Measurements from ENCODE around the gene FOSL2.

Gene FOSL2

DNA sequence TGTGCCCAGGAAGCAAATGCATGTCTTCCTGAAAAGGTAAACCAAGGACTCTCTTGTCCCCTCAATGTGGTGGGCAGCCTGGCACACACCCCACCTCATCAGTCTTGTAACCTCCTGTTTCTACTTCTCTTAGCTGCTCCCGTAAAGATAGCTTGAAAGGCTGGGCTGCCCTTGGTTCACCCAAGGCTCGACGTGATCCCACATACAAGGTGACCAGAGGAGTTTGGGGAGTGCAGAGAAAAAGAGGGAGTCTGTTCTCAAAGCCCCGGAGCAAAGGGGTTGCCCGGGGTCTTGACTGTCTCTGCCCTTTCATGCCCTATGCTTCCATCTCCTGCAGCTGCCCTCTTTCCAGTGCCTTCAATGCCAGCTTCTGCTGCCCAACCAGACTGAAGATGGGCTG, 18.3 kb upstream of the FOSL2 start:
- no peak for DNase-seq (ENCODE audit: low read depth)

DNA sequence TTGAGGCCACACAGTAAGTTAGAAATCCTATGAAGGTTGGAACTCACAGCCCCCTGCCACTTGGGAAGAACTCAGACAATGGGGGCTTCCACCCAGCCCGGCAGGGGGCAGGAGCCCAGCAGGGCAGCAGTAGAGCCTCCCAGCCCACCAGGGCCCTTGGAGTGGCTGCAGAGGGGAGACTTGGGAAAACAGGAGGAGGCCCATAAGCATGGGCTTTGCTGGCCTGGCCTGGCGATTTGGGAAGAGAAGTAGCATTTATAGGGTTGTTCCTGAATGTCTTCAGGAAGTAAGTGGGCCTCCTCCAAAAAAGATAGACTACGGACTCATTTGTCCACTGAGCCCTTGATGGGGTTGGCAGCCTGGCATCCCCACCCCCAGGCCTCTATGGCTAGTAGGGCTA, 17.4 kb upstream of the FOSL2 start:
- no peak for DNase-seq (ENCODE audit: low read depth)

GRCh38 chr2:28375742-28376631, 16.7 kb upstream of the FOSL2 start:
- no peak for DNase-seq (ENCODE audit: low read depth)

GRCh38 chr2:28377195-28377816, 15.4 kb upstream of the FOSL2 start:
- DNase-seq (ENCODE audit: low read depth) = no peak

DNA sequence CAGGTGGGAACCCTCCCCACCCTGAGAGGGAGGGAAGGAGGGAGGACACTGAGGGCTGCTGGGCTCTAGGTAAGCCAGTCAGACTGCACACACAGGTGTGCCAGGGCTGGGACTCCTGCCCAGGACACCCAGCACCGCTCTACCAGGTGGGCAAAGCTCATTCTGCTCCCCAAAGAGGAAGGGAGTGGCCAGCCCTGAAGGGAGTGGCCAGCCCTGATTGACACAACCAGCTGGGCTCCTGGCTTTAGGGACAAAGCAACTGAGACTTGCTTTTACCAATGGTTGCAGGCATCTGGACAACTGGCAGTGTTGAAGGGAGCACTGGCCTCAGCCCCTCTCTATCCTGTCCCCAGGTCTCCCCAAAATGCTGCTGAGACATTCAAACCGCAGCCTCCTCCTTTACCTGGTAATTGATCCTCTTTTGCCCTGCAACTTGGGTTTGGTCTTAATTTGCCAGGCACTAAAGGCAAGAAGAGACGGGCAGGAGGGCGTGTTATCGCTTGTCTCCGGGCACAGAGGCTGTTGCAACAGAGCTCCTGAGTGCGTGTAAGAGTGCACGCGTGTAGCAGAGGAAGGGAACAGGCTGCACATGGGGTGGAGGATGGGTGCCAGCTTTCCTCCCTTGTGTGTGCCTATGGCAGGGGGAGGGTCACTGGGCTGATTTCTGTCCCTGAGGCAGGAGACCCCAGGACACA, 14.5 kb upstream of the FOSL2 start:
- DNase-seq (ENCODE audit: low read depth) = no peak

- DNase-seq (ENCODE audit: low read depth) = no peak
These were observed 13.7 kb upstream of the FOSL2 start for GRCh38 chr2:28378679-28379584.

GRCh38 chr2:28380219-28380618, 12.4 kb upstream of the FOSL2 start:
- DNase-seq (ENCODE audit: low read depth) = no peak

GRCh38 chr2:28381225-28382180, 11.2 kb upstream of the FOSL2 start:
- DNase-seq (ENCODE audit: low read depth) = no peak

DNA sequence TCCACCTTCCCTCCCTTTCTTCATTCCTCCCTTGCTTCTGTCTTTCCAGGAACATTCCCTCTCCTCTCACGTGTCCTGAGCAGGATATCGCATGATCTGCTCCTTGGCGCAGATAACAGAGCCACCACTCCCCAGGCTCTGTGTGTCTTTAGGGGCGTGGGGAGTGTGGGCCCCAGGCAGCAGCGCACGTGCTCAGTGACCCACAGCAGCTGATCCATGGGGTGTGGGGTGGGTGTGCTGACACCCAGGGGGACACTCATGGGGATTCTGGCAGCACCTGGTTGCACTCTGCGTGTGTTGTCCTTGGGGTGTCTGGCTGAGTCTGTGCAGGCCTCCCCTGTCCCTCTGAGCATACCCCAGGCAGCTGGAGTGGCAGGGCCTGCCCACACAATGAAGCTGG, 9.9 kb upstream of the FOSL2 start:
- no peak for DNase-seq (ENCODE audit: low read depth)

GRCh38 chr2:28387082-28387960, 5.3 kb upstream of the FOSL2 start:
- no peak for DNase-seq (ENCODE audit: low read depth)

DNA sequence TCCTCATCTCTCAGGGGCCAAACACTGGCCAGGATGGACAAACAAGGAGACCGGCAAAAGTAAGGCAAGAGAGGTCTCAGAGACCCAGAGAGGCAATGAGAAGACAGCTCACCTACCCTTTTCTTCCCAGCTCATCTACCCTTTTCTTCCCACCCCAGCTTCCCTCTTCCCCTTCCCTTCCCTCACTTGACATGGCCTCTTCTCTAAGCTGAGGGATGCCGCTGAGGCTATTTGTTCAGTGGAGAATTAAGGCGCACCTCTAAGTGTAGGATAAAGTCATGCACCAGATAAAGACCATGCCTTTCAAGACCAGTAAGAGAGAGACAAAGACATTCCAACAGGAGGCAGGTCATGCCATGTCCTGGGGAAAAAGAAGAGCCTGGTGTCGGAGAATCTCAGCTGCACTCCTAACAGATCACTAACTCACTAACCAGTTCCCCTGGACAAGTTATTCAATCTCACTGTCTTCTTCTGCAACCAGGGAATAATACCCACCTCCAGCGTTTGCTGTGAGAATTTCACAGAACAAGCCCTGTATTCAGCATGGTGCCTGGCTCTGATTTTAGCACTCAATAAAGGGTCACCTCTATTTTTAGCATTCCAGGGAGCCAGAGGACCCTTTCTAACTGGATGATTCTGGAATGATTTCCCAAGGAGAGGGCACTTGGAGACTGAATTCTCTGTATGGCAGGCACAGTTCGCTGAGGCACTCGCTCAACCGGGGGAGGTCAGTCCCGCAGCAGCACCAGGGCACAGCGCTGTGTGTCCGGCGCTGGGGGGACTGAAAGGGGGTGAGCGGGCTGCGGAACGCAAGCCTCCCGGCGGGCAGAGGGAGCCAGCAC, 3.0 kb upstream of the FOSL2 start:
- DNase-seq (ENCODE audit: low read depth) = no peak

DNA sequence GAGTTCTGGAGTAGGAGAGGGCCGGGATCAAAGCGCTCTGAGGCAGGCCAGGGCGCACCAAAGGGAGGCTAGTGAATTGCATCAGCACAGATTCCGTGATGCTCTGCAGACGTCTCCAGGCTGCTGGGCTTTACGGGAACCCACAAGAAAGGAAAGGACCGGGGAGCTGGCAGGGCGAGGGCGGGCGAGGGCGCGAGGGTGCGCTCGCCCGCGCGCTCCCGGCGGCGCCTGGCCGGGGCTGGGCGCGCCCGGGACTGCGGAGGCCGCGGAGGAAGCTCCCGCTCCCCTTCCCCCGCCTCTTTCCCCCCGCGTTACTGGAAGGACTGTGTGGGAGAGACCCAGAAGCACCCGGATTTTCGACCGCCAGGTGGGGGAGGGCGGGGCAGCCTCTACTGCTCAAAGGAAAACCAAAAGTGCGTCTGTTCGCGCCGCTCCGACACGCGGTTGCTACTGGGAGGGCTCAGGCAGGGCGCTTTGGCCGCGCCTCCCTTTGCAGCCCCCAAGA, 2.4 kb upstream of the FOSL2 start:
- peak; percentile 87 for DNase-seq (ENCODE audit: low read depth)

DNA sequence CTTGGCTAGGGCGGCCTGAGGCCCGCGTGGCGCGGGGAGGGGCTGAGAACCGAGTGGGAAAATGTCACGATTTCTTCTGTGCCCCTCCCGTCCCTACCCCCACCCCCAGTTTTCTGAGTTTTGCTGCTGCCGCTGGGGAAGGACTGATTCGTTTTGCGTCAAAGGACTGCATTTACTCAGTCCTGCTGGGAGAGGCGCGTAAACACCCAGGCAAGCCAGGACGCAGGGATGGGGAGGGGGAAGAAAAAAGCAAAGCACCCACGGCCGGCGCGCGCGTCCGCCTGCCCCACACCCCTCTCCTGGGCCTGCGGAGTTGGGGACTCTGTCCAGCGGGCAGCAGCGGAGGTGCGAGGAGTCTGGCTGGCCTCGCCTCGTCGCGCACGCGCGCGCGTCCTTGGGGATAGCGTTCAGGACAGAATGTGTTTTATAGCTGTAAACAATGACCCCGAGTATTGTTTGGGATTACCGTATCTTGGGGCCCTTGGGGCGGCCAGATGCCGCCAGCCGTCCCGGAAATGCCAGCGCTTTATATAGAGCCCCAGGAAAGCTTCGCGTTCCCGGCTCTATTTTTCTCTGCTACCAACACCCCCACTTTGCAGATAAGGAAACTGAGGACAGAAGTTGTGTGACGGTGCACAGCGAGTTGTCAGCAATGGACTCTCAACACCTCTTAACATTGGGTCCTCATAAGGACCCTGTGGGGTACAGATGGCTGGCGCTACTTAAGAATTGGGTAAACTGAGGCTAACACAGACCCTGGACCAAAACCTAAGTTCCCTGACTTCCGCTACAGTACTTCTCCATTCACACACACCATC, 1.7 kb upstream of the FOSL2 start:
- DNase-seq (ENCODE audit: low read depth) = no peak

- DNase-seq (ENCODE audit: low read depth) = peak; percentile 57
These were observed 928 bp upstream of the FOSL2 start for GRCh38 chr2:28391564-28392296.

- peak; percentile 44 for DNase-seq (ENCODE audit: low read depth)
These were observed 617 bp downstream of the FOSL2 start for GRCh38 chr2:28393114-28393836.

GRCh38 chr2:28394331-28394877, 1.7 kb downstream of the FOSL2 start:
- no peak for DNase-seq (ENCODE audit: low read depth)
